ENCODE measurements around the gene APBA1. TPM values are rescaled to one million over a fixed set of nuclear protein-coding genes. Genes with fewer than 3 reads are reported as not detected.

The APBA1 gene
- total and polyA plus RNA-seq, 2 donors (not counting 3 experiments of a cell fraction or from before 2014, with no cell fraction given), result 6.1 to 11.3 TPM

- H2AFZ ChIP-seq (ENCODE audit: low read depth, low read length), result no peak overlapping the region
- no peak for FAIRE-seq
- no peaks in the 10 kb centered on the region for H3K79me2 ChIP-seq (ENCODE audit: control insufficient read depth, insufficient read depth, low read length)
- dilution Hi-C loops (cut with MboI; ENCODE audit: extremely low pct_ligation_motif_present, low sequenced_read_pairs) (no loop called here), intact Hi-C loops (cut with micrococcal nuclease) (no loop called here)
- no peak for DNase-seq (ENCODE audit: low read depth, low spot score)
- no peaks in the 10 kb centered on the region for H3K9me3 ChIP-seq (replicated peaks; ENCODE audit: control insufficient read depth, insufficient read depth, low read length)
- ChIA-PET POLR2A (interaction anchor here (1.2 kb wide), 1 partner anchor 11 kb away, joined by 4 read pairs; no protein-coding TSS in a partner anchor), CTCF (interaction anchor here (1.2 to 1.5 kb wide), 2 partner anchors 13 to 16 kb away, joined by 4 to 6 read pairs; no protein-coding TSS in a partner anchor)
- no peaks in the 10 kb centered on the region for H3K36me3 ChIP-seq (ENCODE audit: control insufficient read depth in 2 of 2, extremely low read depth in 1 of 2, insufficient read depth in 2 of 2, low read length in 2 of 2)
- no TSS peak for BruUV-seq (replicated peaks)
- no peaks in the 10 kb centered on the region for H3K9me1 ChIP-seq (replicated peaks; ENCODE audit: control insufficient read depth, extremely low read depth, insufficient read depth, low read length)
- TF ChIP-seq GATA2 (IDR thresholded peaks at IDR 0.05; ENCODE audit: insufficient read depth, insufficient read length, low read depth, low read length) (no peak), EZH2 (IDR thresholded peaks at IDR 0.05; ENCODE audit: borderline replicate concordance, low read depth, low read length, severe bottlenecking) (no peak), MYC (IDR thresholded peaks at IDR 0.05; ENCODE audit: low read depth, low read length) (no peak), MAX (IDR thresholded peaks at IDR 0.05; ENCODE audit: insufficient read depth, insufficient read length) (no peak), POLR2A (IDR thresholded peaks at IDR 0.05; ENCODE audit: low read depth, low read length) (no peak), CTCF (IDR thresholded peaks at IDR 0.05; ENCODE audit: extremely low read depth in 1 of 2, insufficient read depth in 1 of 2, low read depth in 1 of 2, low read length in 2 of 2) (no peak), FOS (IDR thresholded peaks at IDR 0.05; ENCODE audit: borderline replicate concordance, insufficient read depth, low read length) (no peak), JUN (IDR thresholded peaks at IDR 0.05; ENCODE audit: borderline replicate concordance, insufficient read depth, insufficient read length, low read depth) (no peak)
- H3K4me3 ChIP-seq (replicated peaks in 1 of 3; ENCODE audit: insufficient read depth in 1 of 3, low read depth in 1 of 3, low read length in 3 of 3), result no peak overlapping the region
- no peak overlapping the region for H3K4me2 ChIP-seq (ENCODE audit: insufficient read depth, low read length)
- H3K27ac ChIP-seq (ENCODE audit: insufficient read depth, low read depth, low read length), result no peak overlapping the region
- H4K20me1 ChIP-seq (replicated peaks; ENCODE audit: control insufficient read depth, extremely low read depth, insufficient read depth, low read length), result no peaks in the 10 kb centered on the region
- H3K9ac ChIP-seq (replicated peaks; ENCODE audit: extremely low read depth, insufficient read depth, low read length), result no peak overlapping the region
- no peaks in the 10 kb centered on the region for H3K4me1 ChIP-seq (ENCODE audit: control insufficient read depth, extremely low read depth, insufficient read depth, low read length)
- peaks cover 0 to 2% of the 10 kb centered on the region in 2 experiments for H3K27me3 ChIP-seq (ENCODE audit: control insufficient read depth in 2 of 2, insufficient read depth in 2 of 2, low read length in 2 of 2)
Measured at GRCh38 chr9:69689991-69690538, 17.9 kb upstream of the APBA1 start.
